GM12873 (cell line): Measurements from ENCODE around the gene SLC7A10.

Experiments used
- TF ChIP-seq, protein P1 (sequence below): IDR thresholded peaks from 2 replicates; pipeline ENCODE4 v1.5.1; 2012; ENCODE audit warnings: low read depth, mild to moderate bottlenecking, moderate library complexity, low read length, control low read depth; ENCODE audit not compliant: insufficient read depth; ENCODE audit errors: missing control alignments

Gene SLC7A10

GRCh38 chr19:33269016-33269415 lies 43.4 kb upstream of the SLC7A10 start:
- TF ChIP-seq, protein P1, sequence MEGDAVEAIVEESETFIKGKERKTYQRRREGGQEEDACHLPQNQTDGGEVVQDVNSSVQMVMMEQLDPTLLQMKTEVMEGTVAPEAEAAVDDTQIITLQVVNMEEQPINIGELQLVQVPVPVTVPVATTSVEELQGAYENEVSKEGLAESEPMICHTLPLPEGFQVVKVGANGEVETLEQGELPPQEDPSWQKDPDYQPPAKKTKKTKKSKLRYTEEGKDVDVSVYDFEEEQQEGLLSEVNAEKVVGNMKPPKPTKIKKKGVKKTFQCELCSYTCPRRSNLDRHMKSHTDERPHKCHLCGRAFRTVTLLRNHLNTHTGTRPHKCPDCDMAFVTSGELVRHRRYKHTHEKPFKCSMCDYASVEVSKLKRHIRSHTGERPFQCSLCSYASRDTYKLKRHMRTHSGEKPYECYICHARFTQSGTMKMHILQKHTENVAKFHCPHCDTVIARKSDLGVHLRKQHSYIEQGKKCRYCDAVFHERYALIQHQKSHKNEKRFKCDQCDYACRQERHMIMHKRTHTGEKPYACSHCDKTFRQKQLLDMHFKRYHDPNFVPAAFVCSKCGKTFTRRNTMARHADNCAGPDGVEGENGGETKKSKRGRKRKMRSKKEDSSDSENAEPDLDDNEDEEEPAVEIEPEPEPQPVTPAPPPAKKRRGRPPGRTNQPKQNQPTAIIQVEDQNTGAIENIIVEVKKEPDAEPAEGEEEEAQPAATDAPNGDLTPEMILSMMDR: no peak

- TF ChIP-seq, protein P1: no peak
Measured at GRCh38 chr19:33268162-33268991, 42.7 kb upstream of the SLC7A10 start.

DNA sequence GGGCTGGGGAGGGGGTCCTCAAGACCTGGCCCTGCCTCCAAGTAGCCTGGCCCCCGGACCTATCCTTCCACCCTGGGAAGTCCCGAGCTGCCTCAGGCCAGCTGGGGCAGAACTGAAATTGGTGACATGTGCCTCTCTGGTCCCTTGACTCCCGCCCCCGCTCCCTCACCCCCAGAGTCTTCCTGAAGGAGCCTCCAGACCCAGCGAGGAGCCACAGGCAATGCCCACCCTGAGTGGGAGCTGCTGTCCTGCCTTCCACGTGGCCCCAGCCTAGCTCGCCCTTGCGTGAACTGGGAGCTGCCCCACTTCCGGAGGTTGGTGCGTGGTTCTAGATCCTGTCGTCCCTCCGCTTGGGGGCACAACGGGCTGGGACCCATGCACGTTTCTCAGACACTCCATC lies 42.1 kb upstream of the SLC7A10 start:
- TF ChIP-seq, protein P1: no peak

DNA sequence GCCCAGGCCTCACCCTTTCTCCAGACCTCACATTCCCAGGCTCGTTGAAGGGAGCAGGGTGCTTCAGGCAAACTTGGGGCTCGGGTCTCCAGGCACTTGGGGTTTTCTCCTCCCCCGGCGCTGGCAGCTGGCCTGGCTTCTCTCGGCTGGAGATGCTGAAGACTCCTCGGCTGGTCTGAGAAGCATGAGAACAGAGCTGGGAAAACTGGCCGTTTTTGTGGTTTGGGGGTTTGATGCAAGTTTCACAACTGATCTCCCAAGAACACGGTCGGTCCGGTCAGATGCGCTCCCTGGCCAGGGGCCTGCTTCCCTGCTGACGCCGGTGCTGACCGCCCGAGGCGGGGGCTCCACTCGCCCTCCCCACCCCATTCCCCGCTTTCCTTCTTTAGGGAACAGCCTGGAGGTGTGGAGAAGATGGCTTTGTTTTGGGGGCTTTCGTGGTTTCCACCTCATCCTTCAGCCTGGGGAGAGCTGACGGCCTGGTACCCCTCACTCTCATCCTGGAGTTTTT lies 41.4 kb upstream of the SLC7A10 start:
- TF ChIP-seq, protein P1: no peak

GRCh38 chr19:33264881-33265445 lies 39.3 kb upstream of the SLC7A10 start:
- TF ChIP-seq, protein P1: no peak

- TF ChIP-seq, protein P1: no peak
Measured at GRCh38 chr19:33263325-33264023, 37.8 kb upstream of the SLC7A10 start.
